Mammary epithelial cell (primary cell): ENCODE data around the gene DDX51.

Experiments used
- EZH2 ChIP-seq: IDR thresholded peaks from 2 replicates; pipeline ENCODE4 v1.6.1; 2012; ENCODE audit warnings: low read length, inconsistent platforms, borderline replicate concordance
- TF ChIP-seq, protein P1 (sequence below), 2 donors: IDR thresholded peaks in 1 of 2; conservative IDR thresholded peaks in 1 of 2; 2 replicates each; pipeline ENCODE4 v1.5.1; 2011 to 2012; ENCODE audit warnings: inconsistent platforms in 2 of 2, low read length in 2 of 2, mild to moderate bottlenecking in 2 of 2, control low read depth in 1 of 2, low read depth in 1 of 2; ENCODE audit not compliant: insufficient read depth in 1 of 2; ENCODE audit errors: extremely low read depth in 1 of 2

DNA sequence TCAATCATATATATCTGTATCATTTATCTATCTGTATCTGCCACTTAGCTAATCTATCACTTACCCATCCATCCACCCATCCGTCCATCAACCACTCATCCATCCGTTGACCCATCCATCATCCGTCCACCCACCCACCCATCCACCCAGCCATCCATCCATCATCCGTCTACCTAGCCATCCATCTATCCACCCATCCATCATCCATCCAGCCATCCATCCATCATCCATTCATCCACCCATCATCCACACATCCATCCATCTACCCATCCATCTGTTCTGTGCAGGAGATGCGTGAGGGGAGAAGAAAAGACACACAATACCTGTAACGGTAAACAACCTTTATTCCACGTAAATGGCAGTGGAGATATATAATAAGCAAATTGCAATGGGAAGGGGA lies 20.3 kb upstream of the DDX51 start:
- TF ChIP-seq, protein P1, sequence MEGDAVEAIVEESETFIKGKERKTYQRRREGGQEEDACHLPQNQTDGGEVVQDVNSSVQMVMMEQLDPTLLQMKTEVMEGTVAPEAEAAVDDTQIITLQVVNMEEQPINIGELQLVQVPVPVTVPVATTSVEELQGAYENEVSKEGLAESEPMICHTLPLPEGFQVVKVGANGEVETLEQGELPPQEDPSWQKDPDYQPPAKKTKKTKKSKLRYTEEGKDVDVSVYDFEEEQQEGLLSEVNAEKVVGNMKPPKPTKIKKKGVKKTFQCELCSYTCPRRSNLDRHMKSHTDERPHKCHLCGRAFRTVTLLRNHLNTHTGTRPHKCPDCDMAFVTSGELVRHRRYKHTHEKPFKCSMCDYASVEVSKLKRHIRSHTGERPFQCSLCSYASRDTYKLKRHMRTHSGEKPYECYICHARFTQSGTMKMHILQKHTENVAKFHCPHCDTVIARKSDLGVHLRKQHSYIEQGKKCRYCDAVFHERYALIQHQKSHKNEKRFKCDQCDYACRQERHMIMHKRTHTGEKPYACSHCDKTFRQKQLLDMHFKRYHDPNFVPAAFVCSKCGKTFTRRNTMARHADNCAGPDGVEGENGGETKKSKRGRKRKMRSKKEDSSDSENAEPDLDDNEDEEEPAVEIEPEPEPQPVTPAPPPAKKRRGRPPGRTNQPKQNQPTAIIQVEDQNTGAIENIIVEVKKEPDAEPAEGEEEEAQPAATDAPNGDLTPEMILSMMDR (conservative IDR thresholded peaks at IDR 0.05 in 1 of 2, IDR thresholded peaks at IDR 0.05 in 1 of 2; ENCODE audit: extremely low read depth in 1 of 2, insufficient read depth in 1 of 2, low read depth in 1 of 2, low read length in 2 of 2) = no peak
- TF ChIP-seq EZH2 = no peak
